Fibroblast of the aortic adventitia (primary cell): ENCODE data around the gene UBE2E2. TPM values are rescaled to one million over a fixed set of nuclear protein-coding genes. Genes with fewer than 3 reads are reported as not detected.

Experiments
- DNase-seq: peaks from one replicate; pipeline ENCODE4 v3.0.0-alpha.2; 2010; ENCODE audit warnings: low read depth
- H3K4me3 ChIP-seq: 2 replicates; pipeline ENCODE4 v1.5.1; 2011; ENCODE audit warnings: low read depth, mild to moderate bottlenecking, control low read depth, low read length, moderate library complexity
- total RNA-seq: library from RNA; depleted of rRNA; stranded (reverse); fragments of >200 nt; gene quantifications from 2 replicates; pipeline ENCODE4 v1.2.3, GENCODE V29; 2012; ENCODE audit warnings: low replicate concordance
- TF ChIP-seq, protein P1 (sequence below): IDR thresholded peaks from 2 replicates; pipeline ENCODE4 v1.5.1; 2011; ENCODE audit warnings: mild to moderate bottlenecking, low read length, control low read depth, inconsistent platforms; ENCODE audit not compliant: insufficient read depth

UBE2E2 gene
- total RNA-seq, 1 donor: 49.1 TPM

DNA sequence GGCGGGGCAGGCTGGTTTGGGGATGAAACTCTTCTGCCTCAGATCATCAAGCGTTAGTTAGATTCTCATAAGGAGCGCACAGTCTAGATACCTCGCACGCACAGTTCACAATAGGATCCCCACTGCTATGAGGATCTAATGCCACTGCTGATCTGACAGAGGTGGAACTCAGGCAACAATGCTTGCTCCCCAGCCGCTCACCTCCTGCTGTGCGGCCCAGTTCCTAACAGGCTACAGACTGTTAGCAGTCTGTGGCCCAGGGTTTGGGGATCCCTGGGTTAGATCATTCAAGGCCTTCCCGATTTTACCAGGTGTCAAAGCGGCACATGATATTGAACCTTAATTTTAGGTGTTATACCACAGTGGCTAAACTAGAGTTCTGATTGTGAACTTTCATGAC, 232.8 kb downstream of the UBE2E2 start:
- H3K4me3 ChIP-seq: no peak overlapping the region
- no peak for DNase-seq
- TF ChIP-seq, protein P1, sequence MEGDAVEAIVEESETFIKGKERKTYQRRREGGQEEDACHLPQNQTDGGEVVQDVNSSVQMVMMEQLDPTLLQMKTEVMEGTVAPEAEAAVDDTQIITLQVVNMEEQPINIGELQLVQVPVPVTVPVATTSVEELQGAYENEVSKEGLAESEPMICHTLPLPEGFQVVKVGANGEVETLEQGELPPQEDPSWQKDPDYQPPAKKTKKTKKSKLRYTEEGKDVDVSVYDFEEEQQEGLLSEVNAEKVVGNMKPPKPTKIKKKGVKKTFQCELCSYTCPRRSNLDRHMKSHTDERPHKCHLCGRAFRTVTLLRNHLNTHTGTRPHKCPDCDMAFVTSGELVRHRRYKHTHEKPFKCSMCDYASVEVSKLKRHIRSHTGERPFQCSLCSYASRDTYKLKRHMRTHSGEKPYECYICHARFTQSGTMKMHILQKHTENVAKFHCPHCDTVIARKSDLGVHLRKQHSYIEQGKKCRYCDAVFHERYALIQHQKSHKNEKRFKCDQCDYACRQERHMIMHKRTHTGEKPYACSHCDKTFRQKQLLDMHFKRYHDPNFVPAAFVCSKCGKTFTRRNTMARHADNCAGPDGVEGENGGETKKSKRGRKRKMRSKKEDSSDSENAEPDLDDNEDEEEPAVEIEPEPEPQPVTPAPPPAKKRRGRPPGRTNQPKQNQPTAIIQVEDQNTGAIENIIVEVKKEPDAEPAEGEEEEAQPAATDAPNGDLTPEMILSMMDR: no peak

DNA sequence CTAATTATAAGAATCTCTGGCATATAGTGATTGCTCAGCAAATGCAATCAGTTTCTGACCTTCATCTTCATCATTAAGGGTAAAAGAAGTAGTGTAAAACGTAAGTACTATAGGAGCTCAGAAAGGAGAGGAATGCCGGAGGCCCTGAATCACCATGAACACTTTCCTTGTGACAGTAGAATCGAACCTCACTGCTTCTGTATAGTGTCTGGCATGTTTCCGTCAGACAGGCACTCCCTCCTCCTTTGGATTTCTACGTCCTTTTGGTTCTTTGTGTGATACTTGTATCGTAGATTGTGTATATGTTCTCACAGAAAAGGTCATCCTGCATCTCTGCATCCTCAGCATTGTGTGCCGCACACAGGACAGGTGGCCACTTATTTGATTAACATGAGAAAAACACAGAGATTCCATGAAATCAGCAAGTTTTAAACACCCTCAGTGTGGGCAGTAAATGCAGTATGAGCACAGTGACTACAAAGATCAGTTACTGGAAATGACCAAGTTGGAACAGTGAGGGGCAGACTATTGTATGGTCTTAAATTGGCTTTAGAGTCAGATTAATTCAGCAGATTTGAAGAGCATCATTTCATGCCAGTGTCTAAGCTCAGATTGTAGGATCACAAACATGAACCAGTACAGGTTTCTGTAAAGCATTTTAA, 234.5 kb downstream of the UBE2E2 start:
- H3K4me3 ChIP-seq: no peak overlapping the region
- TF ChIP-seq, protein P1: no peak
- DNase-seq: no peak

DNA sequence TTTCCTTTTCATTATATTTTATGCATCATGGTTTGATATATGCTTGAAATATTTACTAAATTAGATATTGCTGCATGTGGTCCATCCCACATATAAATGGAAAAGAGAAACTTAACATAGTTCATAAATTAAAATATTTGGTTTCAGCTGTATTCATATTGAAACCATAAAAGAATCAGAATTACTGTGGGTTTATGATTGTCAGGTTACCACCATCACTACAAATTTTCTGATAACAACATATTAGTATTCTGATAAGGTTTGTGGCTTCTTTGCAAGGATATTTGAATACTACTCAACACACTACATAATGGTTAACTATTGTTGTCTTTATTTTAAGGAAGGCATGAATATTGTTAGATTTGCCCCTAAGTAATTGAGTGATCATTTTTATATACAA, 235.5 kb downstream of the UBE2E2 start:
- no peak overlapping the region for H3K4me3 ChIP-seq
- DNase-seq: no peak
- TF ChIP-seq, protein P1: no peak

DNA sequence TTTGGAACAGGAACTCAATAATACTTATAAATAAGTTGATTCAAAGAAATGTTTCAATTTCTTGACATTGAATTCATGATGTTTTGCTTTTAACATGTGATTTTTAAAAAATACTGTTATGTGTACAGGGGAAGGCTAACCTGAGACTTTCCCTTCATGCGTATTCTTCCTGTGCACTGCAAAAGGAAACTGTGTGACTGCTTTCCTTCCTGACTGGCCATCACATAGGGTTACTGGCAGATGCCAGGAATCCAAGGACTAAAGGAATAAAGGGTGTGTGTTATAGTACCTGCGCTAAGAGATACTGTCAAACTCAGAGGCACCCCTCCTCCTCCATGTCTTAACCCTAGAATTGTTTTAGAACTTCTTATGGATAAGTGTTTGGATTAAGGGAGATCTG, 236.0 kb downstream of the UBE2E2 start:
- no peak for DNase-seq
- H3K4me3 ChIP-seq: no peak overlapping the region
- TF ChIP-seq, protein P1: no peak

DNA sequence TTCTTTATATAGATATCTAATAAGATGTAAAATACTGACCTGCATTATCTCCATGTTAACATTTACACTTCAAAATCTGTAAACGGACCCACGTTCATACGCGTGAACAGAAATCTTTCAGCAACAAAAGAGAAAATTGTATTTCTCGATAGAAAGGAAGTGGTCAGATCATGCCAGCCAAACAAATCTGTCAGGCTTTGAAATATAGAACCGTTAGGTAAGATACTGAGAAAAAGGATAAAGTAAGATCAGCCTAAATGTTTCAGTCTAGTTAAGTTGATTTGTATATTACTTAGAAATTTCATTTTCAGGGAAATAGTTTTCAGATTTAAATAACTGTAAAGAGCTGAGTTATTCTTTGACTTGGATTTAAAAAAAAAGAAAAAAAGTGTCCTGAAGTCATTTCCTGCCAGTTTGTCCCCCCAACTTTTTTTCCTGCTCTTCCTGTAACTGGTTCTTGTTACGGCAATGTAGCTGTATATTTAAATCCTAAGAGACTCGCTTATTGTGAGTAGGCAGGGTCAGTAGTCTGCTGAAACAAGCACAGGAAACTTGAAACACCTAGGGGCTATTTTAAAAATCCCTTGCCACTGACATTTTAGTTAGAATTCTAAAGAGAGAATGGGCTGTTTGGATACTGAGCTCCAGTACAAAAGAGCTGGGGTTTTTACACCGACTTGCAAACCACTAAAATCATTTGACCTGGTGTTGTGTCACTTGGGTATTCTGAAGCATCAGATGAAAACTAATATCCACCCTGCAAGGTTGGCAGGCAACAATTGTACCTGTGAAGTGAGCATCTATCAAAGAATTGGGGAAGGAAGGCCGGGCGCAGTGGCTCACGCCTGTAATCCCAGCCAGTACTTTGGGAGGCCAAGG, 237.5 kb downstream of the UBE2E2 start:
- TF ChIP-seq, protein P1: no peak
- no peak for DNase-seq
- H3K4me3 ChIP-seq: no peak overlapping the region

DNA sequence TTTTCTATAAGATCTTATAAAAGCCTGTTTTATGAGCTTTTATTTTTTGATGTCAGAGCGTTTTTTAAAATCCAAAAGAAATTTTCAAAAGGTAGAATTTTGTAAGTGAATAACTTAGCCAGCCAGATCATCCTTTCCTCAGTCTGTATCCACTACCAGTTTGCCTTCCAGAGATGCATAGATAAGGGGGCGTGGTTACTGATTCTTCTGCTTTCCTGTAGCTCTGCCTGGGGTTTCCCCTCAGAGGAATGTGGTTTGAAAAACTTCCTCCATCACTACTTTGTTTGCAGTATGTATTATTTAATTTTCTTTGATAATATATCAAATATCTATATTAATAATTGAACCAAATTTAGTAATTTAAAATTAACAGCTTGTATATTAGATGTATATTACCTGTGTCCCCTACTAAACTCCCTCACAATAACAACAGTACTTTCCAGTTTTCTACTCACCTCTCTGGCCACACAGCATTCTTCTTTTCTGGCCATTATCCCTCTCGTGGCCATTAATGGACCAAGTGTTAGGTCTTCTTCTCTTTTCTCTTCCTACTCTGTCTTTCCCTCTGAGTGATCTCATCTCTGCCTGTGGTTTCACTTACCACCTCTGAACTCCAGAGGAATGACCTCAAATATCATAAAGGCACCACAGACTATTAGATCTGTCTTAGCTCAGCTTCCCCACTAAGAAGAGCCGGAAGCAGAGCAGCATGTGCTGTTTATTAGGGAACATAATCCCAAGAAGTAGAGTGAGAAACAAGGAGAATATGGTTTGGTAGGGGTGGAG, 239.7 kb downstream of the UBE2E2 start:
- TF ChIP-seq, protein P1: no peak
- no peak overlapping the region for H3K4me3 ChIP-seq
- DNase-seq: no peak
